ENCODE data around the gene MYD88. TPM values are rescaled to one million over a fixed set of nuclear protein-coding genes. Genes with fewer than 3 reads are reported as not detected.

The MYD88 gene
- polyA plus RNA-seq, 1 donor from 2014 or later = 0.14 TPM

DNA sequence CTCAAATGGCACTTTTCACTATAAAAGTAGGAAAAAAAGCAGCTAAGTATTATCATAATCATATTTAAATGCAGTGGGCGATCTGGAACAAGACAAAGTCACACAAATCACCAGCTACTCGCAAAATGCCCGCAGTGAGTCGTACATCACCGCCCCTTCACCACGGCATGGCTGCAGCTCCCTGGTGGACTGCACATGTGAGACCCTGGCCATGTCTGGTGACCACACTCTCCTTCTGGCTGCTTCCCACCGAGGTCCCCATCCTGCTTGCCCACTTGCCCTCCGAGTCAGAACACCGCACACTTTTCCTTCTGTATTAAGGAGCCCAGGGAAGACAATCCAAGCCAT, 40.1 kb upstream of the MYD88 start:
- H3K27ac ChIP-seq (ENCODE audit: low read length) = no peak overlapping the region
- H3K9me3 ChIP-seq (ENCODE audit: low read length) = no peaks in the 10 kb centered on the region
- H3K9ac ChIP-seq (ENCODE audit: low read length) = no peak overlapping the region
- H3K27me3 ChIP-seq (ENCODE audit: insufficient read depth, low read depth, low read length) = no peaks in the 10 kb centered on the region
- H2AFZ ChIP-seq (ENCODE audit: low read depth, low read length) = no peak overlapping the region
- H3K4me3 ChIP-seq (ENCODE audit: low read length) = no peak overlapping the region
- H3K79me2 ChIP-seq (replicated peaks; ENCODE audit: insufficient read depth, low read length) = no peaks in the 10 kb centered on the region
- no peak for TF ChIP-seq MXI1 (conservative IDR thresholded peaks at IDR 0.05; ENCODE audit: poor library complexity, severe bottlenecking)
- no peak for TF ChIP-seq SMC3 (conservative IDR thresholded peaks at IDR 0.05; ENCODE audit: poor library complexity)
- no peak for TF ChIP-seq EP300 (conservative IDR thresholded peaks at IDR 0.05; ENCODE audit: poor library complexity, severe bottlenecking)
- TF ChIP-seq, protein P1, sequence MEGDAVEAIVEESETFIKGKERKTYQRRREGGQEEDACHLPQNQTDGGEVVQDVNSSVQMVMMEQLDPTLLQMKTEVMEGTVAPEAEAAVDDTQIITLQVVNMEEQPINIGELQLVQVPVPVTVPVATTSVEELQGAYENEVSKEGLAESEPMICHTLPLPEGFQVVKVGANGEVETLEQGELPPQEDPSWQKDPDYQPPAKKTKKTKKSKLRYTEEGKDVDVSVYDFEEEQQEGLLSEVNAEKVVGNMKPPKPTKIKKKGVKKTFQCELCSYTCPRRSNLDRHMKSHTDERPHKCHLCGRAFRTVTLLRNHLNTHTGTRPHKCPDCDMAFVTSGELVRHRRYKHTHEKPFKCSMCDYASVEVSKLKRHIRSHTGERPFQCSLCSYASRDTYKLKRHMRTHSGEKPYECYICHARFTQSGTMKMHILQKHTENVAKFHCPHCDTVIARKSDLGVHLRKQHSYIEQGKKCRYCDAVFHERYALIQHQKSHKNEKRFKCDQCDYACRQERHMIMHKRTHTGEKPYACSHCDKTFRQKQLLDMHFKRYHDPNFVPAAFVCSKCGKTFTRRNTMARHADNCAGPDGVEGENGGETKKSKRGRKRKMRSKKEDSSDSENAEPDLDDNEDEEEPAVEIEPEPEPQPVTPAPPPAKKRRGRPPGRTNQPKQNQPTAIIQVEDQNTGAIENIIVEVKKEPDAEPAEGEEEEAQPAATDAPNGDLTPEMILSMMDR (IDR thresholded peaks at IDR 0.05; ENCODE audit: poor library complexity, severe bottlenecking) = no peak
- TF ChIP-seq POLR2AphosphoS5 (IDR thresholded peaks at IDR 0.05) = no peak
- TF ChIP-seq TAF1 (IDR thresholded peaks at IDR 0.05; ENCODE audit: low read depth) = no peak
- TF ChIP-seq RAD21 (conservative IDR thresholded peaks at IDR 0.05) = no peak
- TF ChIP-seq, protein P2, sequence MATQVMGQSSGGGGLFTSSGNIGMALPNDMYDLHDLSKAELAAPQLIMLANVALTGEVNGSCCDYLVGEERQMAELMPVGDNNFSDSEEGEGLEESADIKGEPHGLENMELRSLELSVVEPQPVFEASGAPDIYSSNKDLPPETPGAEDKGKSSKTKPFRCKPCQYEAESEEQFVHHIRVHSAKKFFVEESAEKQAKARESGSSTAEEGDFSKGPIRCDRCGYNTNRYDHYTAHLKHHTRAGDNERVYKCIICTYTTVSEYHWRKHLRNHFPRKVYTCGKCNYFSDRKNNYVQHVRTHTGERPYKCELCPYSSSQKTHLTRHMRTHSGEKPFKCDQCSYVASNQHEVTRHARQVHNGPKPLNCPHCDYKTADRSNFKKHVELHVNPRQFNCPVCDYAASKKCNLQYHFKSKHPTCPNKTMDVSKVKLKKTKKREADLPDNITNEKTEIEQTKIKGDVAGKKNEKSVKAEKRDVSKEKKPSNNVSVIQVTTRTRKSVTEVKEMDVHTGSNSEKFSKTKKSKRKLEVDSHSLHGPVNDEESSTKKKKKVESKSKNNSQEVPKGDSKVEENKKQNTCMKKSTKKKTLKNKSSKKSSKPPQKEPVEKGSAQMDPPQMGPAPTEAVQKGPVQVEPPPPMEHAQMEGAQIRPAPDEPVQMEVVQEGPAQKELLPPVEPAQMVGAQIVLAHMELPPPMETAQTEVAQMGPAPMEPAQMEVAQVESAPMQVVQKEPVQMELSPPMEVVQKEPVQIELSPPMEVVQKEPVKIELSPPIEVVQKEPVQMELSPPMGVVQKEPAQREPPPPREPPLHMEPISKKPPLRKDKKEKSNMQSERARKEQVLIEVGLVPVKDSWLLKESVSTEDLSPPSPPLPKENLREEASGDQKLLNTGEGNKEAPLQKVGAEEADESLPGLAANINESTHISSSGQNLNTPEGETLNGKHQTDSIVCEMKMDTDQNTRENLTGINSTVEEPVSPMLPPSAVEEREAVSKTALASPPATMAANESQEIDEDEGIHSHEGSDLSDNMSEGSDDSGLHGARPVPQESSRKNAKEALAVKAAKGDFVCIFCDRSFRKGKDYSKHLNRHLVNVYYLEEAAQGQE (IDR thresholded peaks at IDR 0.05; ENCODE audit: borderline replicate concordance) = no peak
- no peak for TF ChIP-seq EZH2 (IDR thresholded peaks at IDR 0.05; ENCODE audit: borderline replicate concordance, insufficient read depth, low read length, poor library complexity, severe bottlenecking)
- no peaks in the 10 kb centered on the region for H3K36me3 ChIP-seq (ENCODE audit: insufficient read depth, low read length)
- H3K4me2 ChIP-seq (ENCODE audit: low read length) = no peak overlapping the region
- no peaks in the 10 kb centered on the region for H3F3A ChIP-seq (ENCODE audit: insufficient read depth, low read length, poor library complexity, severe bottlenecking)
- H3K9me2 ChIP-seq (ENCODE audit: insufficient read depth, low read length) = no peaks in the 10 kb centered on the region
- H4K20me1 ChIP-seq (ENCODE audit: insufficient read depth) = no peaks in the 10 kb centered on the region

DNA sequence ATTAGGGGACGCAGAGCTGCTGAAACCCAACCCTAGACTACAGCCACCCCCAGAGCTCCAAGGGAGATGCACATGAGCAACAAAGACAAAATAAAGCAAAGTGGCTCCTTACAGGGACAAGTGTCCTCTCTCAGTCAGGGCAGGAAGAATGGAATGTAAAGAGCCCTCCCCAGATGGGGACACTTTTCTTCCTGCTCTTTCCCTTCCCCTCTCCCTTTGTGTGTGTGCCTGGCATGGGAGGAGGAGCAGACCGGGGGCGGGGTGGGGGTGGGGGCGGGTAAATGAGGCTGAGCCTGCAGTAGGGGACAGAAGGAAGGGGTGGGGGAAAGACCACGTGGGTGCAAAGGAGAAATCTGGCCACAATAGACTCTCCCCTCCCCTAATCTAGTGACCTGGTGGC, 38.9 kb upstream of the MYD88 start:
- Histone ChIP-seq H2AFZ (ENCODE audit: low read depth, low read length) (no peak overlapping the region), H3K27ac (ENCODE audit: low read length) (no peak overlapping the region), H3K79me2 (replicated peaks; ENCODE audit: insufficient read depth, low read length) (no peaks in the 10 kb centered on the region), H3F3A (ENCODE audit: insufficient read depth, low read length, poor library complexity, severe bottlenecking) (no peaks in the 10 kb centered on the region), H3K4me3 (ENCODE audit: low read length) (no peak overlapping the region), H3K27me3 (ENCODE audit: insufficient read depth, low read depth, low read length) (no peaks in the 10 kb centered on the region), H3K9me2 (ENCODE audit: insufficient read depth, low read length) (no peaks in the 10 kb centered on the region), H4K20me1 (ENCODE audit: insufficient read depth) (no peaks in the 10 kb centered on the region), H3K4me2 (ENCODE audit: low read length) (no peak overlapping the region), H3K9me3 (ENCODE audit: low read length) (no peaks in the 10 kb centered on the region), H3K9ac (ENCODE audit: low read length) (no peak overlapping the region), H3K36me3 (ENCODE audit: insufficient read depth, low read length) (no peaks in the 10 kb centered on the region)
- TF ChIP-seq, protein P2 (IDR thresholded peaks at IDR 0.05; ENCODE audit: borderline replicate concordance) = no peak
- TF ChIP-seq EZH2 (IDR thresholded peaks at IDR 0.05; ENCODE audit: borderline replicate concordance, insufficient read depth, low read length, poor library complexity, severe bottlenecking) (no peak), EP300 (conservative IDR thresholded peaks at IDR 0.05; ENCODE audit: poor library complexity, severe bottlenecking) (no peak), TAF1 (IDR thresholded peaks at IDR 0.05; ENCODE audit: low read depth) (no peak), POLR2AphosphoS5 (IDR thresholded peaks at IDR 0.05) (no peak), MXI1 (conservative IDR thresholded peaks at IDR 0.05; ENCODE audit: poor library complexity, severe bottlenecking) (no peak), RAD21 (conservative IDR thresholded peaks at IDR 0.05) (no peak), SMC3 (conservative IDR thresholded peaks at IDR 0.05; ENCODE audit: poor library complexity) (no peak)
- TF ChIP-seq, protein P1 (IDR thresholded peaks at IDR 0.05; ENCODE audit: poor library complexity, severe bottlenecking) = no peak

Measured in neural cell (in vitro differentiated cells).